ENCODE results near the gene CRYBB1. TPM values are rescaled to one million over a fixed set of nuclear protein-coding genes. Genes with fewer than 3 reads are reported as not detected.

The CRYBB1 gene
- total and polyA plus RNA-seq, 2 donors (not counting 1 experiment from before 2014, with no cell fraction given): 0.18 TPM; not detected in 1

DNA sequence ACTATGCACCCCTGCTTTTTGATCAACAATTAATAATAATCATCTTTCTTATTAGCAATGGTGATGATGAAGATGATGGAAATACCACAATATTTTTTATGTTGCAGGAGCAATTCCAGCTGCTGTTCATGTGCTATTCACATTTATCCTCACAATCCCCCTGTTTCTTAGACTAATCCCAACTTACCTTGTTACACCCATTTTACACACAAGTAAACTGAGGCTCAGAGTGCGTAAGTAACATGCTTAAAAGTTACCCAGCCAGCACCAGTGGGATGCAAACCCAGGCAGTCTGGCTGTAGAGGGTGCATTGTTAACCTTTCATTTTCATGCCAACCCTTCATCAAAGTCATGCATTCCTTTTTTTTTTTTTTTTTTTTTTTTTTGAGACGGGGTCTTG is 2.4 kb upstream of the CRYBB1 start:
- H3K9me3 Mint-ChIP-seq (ENCODE audit: insufficient read depth): no peaks in the 10 kb centered on the region
- ChIA-PET POLR2A (no interaction called here), CTCF (no interaction called here)
- no peaks in the 10 kb centered on the region for H3K79me2 ChIP-seq (ENCODE audit: control insufficient read depth, insufficient read depth, low read length)
- no peak overlapping the region for H3K27ac ChIP-seq (ENCODE audit: low read length in 2 of 2)
- H3K27me3 Mint-ChIP-seq: no peaks in the 10 kb centered on the region
- peaks cover 0 to 6% (median 0%) of the 10 kb centered on the region in 4 experiments for H3K27me3 ChIP-seq (replicated peaks in 1 of 4; ENCODE audit: control extremely low read depth in 1 of 4, control insufficient read depth in 3 of 4, insufficient read depth in 4 of 4, low read length in 3 of 4)
- no peaks in the 10 kb centered on the region for H4K20me1 ChIP-seq (ENCODE audit: control insufficient read depth, insufficient read depth, low read length, poor library complexity, severe bottlenecking)
- H3K4me1 Mint-ChIP-seq: peaks cover 15% of the 10 kb centered on the region
- H3K4me3 ChIP-seq (ENCODE audit: control extremely low read depth in 1 of 5, extremely low read depth in 1 of 5, insufficient read depth in 1 of 5, low read depth in 2 of 5, low read length in 4 of 5): no peak overlapping the region
- ATAC-seq (ENCODE audit: low read depth) (no peak), DNase-seq (no peak)
- no peak overlapping the region for H2AFZ ChIP-seq (ENCODE audit: insufficient read depth, low read depth, low read length, poor library complexity, severe bottlenecking)
- no peak overlapping the region for H3K4me3 Mint-ChIP-seq
- no peaks in the 10 kb centered on the region for H3K36me3 ChIP-seq (replicated peaks in 1 of 2; ENCODE audit: control extremely low read depth in 1 of 2, control insufficient read depth in 1 of 2, extremely low read depth in 1 of 2, insufficient read depth in 2 of 2, low read length in 1 of 2)
- H3K4me2 ChIP-seq (replicated peaks; ENCODE audit: low read depth, low read length, poor library complexity, severe bottlenecking): no peak overlapping the region
- TF ChIP-seq CTCF (IDR thresholded peaks at IDR 0.05): no peak
- TF ChIP-seq EZH2 (IDR thresholded peaks at IDR 0.05; ENCODE audit: borderline replicate concordance, insufficient read depth, low read depth, low read length, poor library complexity, severe bottlenecking): no peak
- WGBS (ENCODE audit: insufficient coverage): no CpG with 5 or more reads among the region's 2 CpGs
- intact Hi-C loops (cut with micrococcal nuclease): no loop called here
- peaks cover 14 to 24% of the 10 kb centered on the region in 2 donors for H3K4me1 ChIP-seq (ENCODE audit: control insufficient read depth in 2 of 2, insufficient read depth in 2 of 2, low read length in 2 of 2)
- no peak overlapping the region for H3K27ac Mint-ChIP-seq
- H3K9ac ChIP-seq (ENCODE audit: low read length): no peak overlapping the region
- no peaks in the 10 kb centered on the region for H3K9me3 ChIP-seq (ENCODE audit: control extremely low read depth in 1 of 3, control insufficient read depth in 2 of 3, insufficient read depth in 1 of 3, low read length in 2 of 3)

DNA sequence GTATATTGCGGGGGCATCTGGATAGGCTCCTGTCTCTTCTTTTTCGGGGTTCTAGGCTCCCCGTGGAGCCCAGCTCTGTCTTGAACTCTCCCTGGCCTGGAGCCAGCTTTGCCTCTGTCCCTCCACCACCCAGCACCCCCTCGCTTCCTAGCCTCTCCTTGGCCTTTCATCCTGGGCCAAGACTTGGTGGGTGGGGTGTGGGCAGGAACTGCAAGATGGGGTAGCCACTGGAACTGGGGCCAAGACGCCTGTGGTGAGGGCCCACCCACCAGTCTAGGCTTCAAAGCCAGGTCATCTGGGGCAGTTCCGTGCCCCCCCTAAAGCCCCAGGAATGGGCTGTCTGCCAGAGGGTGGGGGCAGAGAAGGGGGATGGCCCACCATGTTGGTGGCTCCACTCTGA is 1.7 kb upstream of the CRYBB1 start:
- H3K4me1 ChIP-seq (ENCODE audit: control insufficient read depth in 2 of 2, insufficient read depth in 2 of 2, low read length in 2 of 2): peaks cover 19 to 30% of the 10 kb centered on the region in 2 donors
- no peaks in the 10 kb centered on the region for H3K36me3 ChIP-seq (replicated peaks in 1 of 2; ENCODE audit: control extremely low read depth in 1 of 2, control insufficient read depth in 1 of 2, extremely low read depth in 1 of 2, insufficient read depth in 2 of 2, low read length in 1 of 2)
- no peak overlapping the region for H3K27ac Mint-ChIP-seq
- H3K4me3 ChIP-seq (ENCODE audit: control extremely low read depth in 1 of 5, extremely low read depth in 1 of 5, insufficient read depth in 1 of 5, low read depth in 2 of 5, low read length in 4 of 5): no peak overlapping the region
- TF ChIP-seq EZH2 (IDR thresholded peaks at IDR 0.05; ENCODE audit: borderline replicate concordance, insufficient read depth, low read depth, low read length, poor library complexity, severe bottlenecking) (no peak), CTCF (IDR thresholded peaks at IDR 0.05) (no peak)
- H3K79me2 ChIP-seq (ENCODE audit: control insufficient read depth, insufficient read depth, low read length): no peaks in the 10 kb centered on the region
- H3K9me3 ChIP-seq (ENCODE audit: control extremely low read depth in 1 of 3, control insufficient read depth in 2 of 3, insufficient read depth in 1 of 3, low read length in 2 of 3): no peaks in the 10 kb centered on the region
- no peak overlapping the region for H3K4me2 ChIP-seq (replicated peaks; ENCODE audit: low read depth, low read length, poor library complexity, severe bottlenecking)
- H2AFZ ChIP-seq (ENCODE audit: insufficient read depth, low read depth, low read length, poor library complexity, severe bottlenecking): no peak overlapping the region
- POLR2A ChIA-PET: no interaction called here
- intact Hi-C loops (cut with micrococcal nuclease): no loop called here
- no peaks in the 10 kb centered on the region for H4K20me1 ChIP-seq (ENCODE audit: control insufficient read depth, insufficient read depth, low read length, poor library complexity, severe bottlenecking)
- no peak for ATAC-seq (ENCODE audit: low read depth)
- CTCF ChIA-PET: no interaction called here
- no peak overlapping the region for H3K4me3 Mint-ChIP-seq
- peaks cover 19% of the 10 kb centered on the region for H3K4me1 Mint-ChIP-seq
- peaks cover 0 to 6% (median 0%) of the 10 kb centered on the region in 4 experiments for H3K27me3 ChIP-seq (replicated peaks in 1 of 4; ENCODE audit: control extremely low read depth in 1 of 4, control insufficient read depth in 3 of 4, insufficient read depth in 4 of 4, low read length in 3 of 4)
- H3K27ac ChIP-seq (ENCODE audit: low read length in 2 of 2): no peak overlapping the region
- WGBS (ENCODE audit: insufficient coverage): 93% methylated on average over 3 of the region's 6 CpGs
- no peak overlapping the region for H3K9ac ChIP-seq (ENCODE audit: low read length)
- H3K9me3 Mint-ChIP-seq (ENCODE audit: insufficient read depth): no peaks in the 10 kb centered on the region
- no peak for DNase-seq
- no peaks in the 10 kb centered on the region for H3K27me3 Mint-ChIP-seq
